HUDEP-2 (cell line): ENCODE measurements around the gene MAGEC3.
"Not testable (repeated sequence)": the region's sequence is repeated elsewhere in the genome, so short reads cannot be mapped to it uniquely, and the experiment has no call there.

Experiments used
- DNase-seq, 76 experiments: peaks; one replicate each; lab custom pipeline; 2025; ENCODE audit not compliant: unreplicated experiment in 76 of 76; lab: John Stamatoyannopoulos, UW

MAGEC3 gene

GRCh38 chrX:141838016-141838415, at the start of gene MAGEC3:
TSS of gene MAGEC3 (plus strand) at chrX:141838316. CDS start at chrX:141838316, 0 bp downstream.
- DNase-seq = no peak

DNA sequence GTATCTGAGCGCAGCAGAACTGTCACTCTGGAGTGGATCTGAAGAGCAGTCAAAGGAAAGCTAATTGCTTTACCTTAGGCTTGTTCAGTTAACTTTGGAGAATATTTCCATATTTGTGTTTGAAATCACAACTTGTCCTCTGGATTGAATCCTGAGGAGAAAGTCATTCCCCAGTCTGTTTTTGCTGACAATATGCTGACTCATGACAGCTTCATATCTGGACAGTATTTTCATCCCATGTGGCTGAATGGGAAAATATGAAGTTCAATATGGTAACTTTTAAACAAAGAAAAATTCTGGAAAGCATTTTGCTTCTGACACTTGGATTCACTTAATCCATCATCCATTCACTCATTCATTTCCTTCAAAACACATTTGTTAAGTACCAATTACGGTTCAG, 46.3 kb upstream of the MAGEC3 start:
- no peak for DNase-seq

- no peak for DNase-seq
Measured at GRCh38 chrX:141811438-141811837, 26.7 kb upstream of the MAGEC3 start.

DNA sequence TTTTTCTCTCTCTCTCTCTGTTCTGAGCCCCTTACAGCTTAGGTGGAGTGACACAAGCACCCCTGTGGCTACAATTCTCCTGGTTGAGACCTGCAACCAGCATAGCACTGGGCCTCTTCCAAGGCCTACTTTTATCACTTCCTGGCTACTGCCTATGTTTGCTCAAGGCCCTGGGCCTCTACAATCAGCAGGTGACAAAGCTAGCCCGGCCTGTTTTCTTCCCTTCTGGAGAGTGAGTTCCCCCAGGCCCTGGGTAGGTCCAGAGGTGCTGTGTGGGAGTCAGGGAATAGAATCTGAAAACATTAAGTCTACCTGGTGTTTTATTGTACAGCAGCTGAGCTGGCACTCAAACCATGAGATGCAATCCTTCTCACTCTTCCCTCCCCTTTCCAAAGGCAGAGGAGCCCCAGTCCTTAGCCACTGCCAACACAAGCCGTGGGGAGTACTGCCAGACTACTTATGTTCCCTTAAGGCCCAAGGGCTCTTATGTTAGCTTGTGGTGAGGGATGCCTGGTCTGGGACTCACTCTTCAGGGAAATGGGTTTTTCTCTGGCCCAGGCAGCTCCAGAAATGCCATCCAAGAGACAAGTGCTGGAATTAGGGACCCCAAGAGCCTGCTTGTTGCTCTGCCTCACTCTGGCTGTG, 23.8 kb upstream of the MAGEC3 start:
- DNase-seq = no peak

GRCh38 chrX:141815904-141816303, 22.2 kb upstream of the MAGEC3 start:
- DNase-seq = no peak

DNA sequence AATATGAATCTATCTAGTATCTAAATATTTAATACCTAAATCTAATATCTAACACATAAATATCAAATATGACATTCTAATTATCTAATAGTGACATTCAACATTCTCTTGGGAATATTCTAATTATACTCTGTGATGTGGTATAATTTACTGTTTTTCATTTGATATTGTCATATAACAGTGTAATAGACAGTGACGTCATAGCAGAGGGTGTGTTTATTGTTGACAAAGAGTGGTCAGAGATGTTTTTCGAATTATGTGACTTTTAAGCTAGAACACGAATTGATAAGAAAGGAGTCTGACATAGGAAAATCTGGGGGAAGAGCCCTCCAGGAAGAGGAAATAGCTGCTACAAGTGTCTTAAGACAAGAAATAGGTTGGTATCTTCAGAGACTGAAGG, 5.9 kb upstream of the MAGEC3 start:
- no peak for DNase-seq

DNA sequence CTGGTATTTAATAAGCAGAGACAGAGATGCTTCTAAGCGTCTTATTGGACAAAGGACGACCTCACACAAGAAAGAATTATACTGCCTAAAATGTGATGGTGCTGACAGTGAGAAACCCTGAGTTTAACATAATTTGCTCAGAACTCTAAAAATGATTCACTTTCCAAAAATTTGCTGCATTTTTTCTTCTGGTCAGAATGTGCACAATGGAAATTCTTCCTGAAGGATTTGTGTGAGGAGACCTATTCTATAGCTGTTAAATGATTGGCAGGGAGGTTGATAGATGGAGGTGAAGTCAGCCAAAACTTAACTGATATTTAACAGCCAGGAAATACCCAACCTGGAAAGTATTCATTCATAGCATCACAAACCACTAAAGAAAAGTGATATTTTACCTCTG, 1.7 kb downstream of the MAGEC3 start:
- no peak for DNase-seq

GRCh38 chrX:141857479-141857878, 19.4 kb downstream of the MAGEC3 start:
- DNase-seq = no peak

DNA sequence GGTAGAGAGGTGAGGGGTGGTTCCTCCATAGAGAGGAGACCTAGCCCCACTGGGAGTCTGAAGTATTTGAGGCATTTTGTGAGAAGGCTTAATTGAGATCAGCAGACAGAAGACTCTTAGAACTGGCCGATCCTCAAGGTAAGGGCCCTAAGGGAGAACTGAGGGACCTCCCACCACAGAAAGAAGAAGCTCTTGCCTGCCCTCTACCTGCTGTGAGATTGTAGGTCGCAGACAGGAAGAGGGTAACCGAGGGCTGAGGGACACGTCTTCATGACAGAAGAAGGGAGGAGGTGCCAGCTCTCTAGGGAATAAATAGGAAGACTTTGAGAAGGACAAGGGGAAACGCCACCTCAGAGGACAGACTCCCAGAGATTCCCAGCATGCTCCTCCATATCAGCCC, 41.5 kb downstream of the MAGEC3 start:
- no peak for DNase-seq

GRCh38 chrX:141888811-141889210, 50.7 kb downstream of the MAGEC3 start:
- not testable (repeated sequence) for DNase-seq

GRCh38 chrX:141894733-141895132, 56.6 kb downstream of the MAGEC3 start:
- DNase-seq = no peak

GRCh38 chrX:141897690-141898089, 59.6 kb downstream of the MAGEC3 start:
- no peak for DNase-seq

- no peak for DNase-seq
Measured at GRCh38 chrX:141902366-141902765, 64.2 kb downstream of the MAGEC3 start.

- DNase-seq = no peak
Measured at GRCh38 chrX:141903400-141904155, 65.5 kb downstream of the MAGEC3 start, which contains the start of gene MAGEC1. TSS of gene MAGEC1 (plus strand) at chrX:141903894. CDS start at chrX:141905073, 1,179 bp downstream.

GRCh38 chrX:141904262-141904661, 66.1 kb downstream of the MAGEC3 start:
- DNase-seq = no peak

GRCh38 chrX:141917801-141918200, 79.7 kb downstream of the MAGEC3 start:
- DNase-seq = no peak

GRCh38 chrX:141924293-141924692, 86.2 kb downstream of the MAGEC3 start:
- DNase-seq = no peak

GRCh38 chrX:141928432-141928831, 90.3 kb downstream of the MAGEC3 start:
- no peak for DNase-seq

- DNase-seq = no peak
Measured at GRCh38 chrX:141934059-141934641, 96.0 kb downstream of the MAGEC3 start.

GRCh38 chrX:141935645-141936044, 97.5 kb downstream of the MAGEC3 start:
- no peak for DNase-seq

- no peak for DNase-seq
Measured at GRCh38 chrX:141936080-141936479, 98.0 kb downstream of the MAGEC3 start.

DNA sequence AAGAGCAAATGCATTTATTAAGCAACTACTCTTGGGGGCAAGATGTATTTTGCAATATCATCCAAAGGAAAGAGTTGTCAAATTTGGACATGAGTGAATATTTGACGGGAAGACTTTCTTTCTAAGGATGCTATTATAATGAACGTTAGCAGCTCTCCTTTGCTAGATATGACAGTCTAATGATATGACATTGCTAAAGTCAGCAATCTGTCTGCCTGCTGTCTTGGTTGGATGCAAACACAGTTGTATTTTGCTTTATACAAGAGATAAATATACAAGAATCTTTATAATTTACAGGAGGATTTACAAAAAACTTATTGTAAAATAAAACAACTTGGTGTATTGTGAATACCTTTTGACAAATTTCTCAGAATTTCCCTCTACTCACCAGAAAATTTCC, 103.1 kb downstream of the MAGEC3 start:
- DNase-seq = no peak
